Astrocyte (in vitro differentiated cells and primary cell): ENCODE data around the gene ARHGAP19.

Experiments
- CTCF ChIP-seq: IDR thresholded peaks from 2 replicates; pipeline ENCODE4 v1.5.1; 2011; ENCODE audit warnings: low read depth, mild to moderate bottlenecking, inconsistent platforms, low read length, moderate library complexity; ENCODE audit not compliant: insufficient read depth
- EZH2 ChIP-seq: IDR thresholded peaks from 2 replicates; pipeline ENCODE4 v1.6.1; 2012; ENCODE audit warnings: mild to moderate bottlenecking, low read length, inconsistent platforms; ENCODE audit not compliant: insufficient read depth

GRCh38 chr10:97235353-97235752 is 57.1 kb downstream of the ARHGAP19 start:
- TF ChIP-seq CTCF = no peak
- no peak for TF ChIP-seq EZH2
